Panc1 (cell line): ENCODE measurements around the gene PIAS4. TPM values are rescaled to one million over a fixed set of nuclear protein-coding genes. Genes with fewer than 3 reads are reported as not detected.

Experiments
- ATAC-seq: fragments of 200-7000 bp; cut with Tn5 transposase; 2 replicates; pipeline ENCODE4 v1.9.1; 2020; ENCODE audit warnings: mild to moderate bottlenecking, moderate library complexity
- BruUV-seq: library from RNA; stranded (reverse); fragments of 400-500 nt; replicated peaks from 2 replicates; lab custom pipeline; 2021; lab: Mats Ljungman, UMichigan
- CTCF ChIA-PET: fragments of 300-600 bp; sonication (Branson Sonifier 250); formaldehyde crosslinking; loops from one replicate; lab custom pipeline; 2022; ENCODE audit warnings: antibody characterized with exemption; lab: Charles Lee
- POLR2A ChIA-PET: fragments of 300-600 bp; sonication (Branson Sonifier 250); formaldehyde crosslinking; loops from one replicate; lab custom pipeline; 2022; ENCODE audit warnings: antibody characterized with exemption; lab: Charles Lee
- DNase-seq: peaks from one replicate; pipeline ENCODE4 v3.0.0-alpha.2; 2010; ENCODE audit warnings: low read depth, low spot score
- H3K27ac ChIP-seq: 2 replicates; pipeline ENCODE4 v1.5.1; 2011; ENCODE audit warnings: mild to moderate bottlenecking, low read length, inconsistent platforms
- H3K27me3 ChIP-seq: fragments of 200-500 bp; sonication (Bioruptor generic); 2 replicates; pipeline ENCODE4 v1.6.0; 2014; ENCODE audit warnings: low read length, inconsistent platforms; ENCODE audit not compliant: control insufficient read depth, insufficient read depth
- H3K36me3 ChIP-seq: fragments of 200-500 bp; sonication (Bioruptor generic); 2 replicates; pipeline ENCODE4 v1.5.1; 2014; ENCODE audit warnings: inconsistent platforms, mild to moderate bottlenecking, low read length, moderate library complexity; ENCODE audit not compliant: control insufficient read depth, insufficient read depth
- H3K4me1 ChIP-seq: 2 replicates; pipeline ENCODE4 v1.5.1; 2011; ENCODE audit warnings: inconsistent platforms, mild to moderate bottlenecking, low read length, moderate library complexity; ENCODE audit not compliant: control insufficient read depth, insufficient read depth
- H3K4me3 ChIP-seq, 2 experiments: 2 replicates each; pipeline ENCODE4 v1.5.1; 2011 to 2012; ENCODE audit warnings: low read depth in 2 of 2, low read length in 2 of 2, mild to moderate bottlenecking in 2 of 2, inconsistent platforms in 1 of 2, moderate library complexity in 1 of 2
- H3K9me3 ChIP-seq: fragments of 200-500 bp; sonication (Bioruptor generic); 2 replicates; pipeline ENCODE4 v1.5.1; 2014; ENCODE audit warnings: low read depth, mild to moderate bottlenecking, inconsistent platforms, low read length, moderate library complexity; ENCODE audit not compliant: control insufficient read depth, insufficient read depth
- POLR2AphosphoS5 ChIP-seq: IDR thresholded peaks from 2 replicates; pipeline ENCODE4 v1.6.1; 2012; ENCODE audit warnings: mild to moderate bottlenecking, low read depth, low read length, moderate library complexity
- SIN3A ChIP-seq: IDR thresholded peaks from 2 replicates; pipeline ENCODE4 v1.6.1; 2012; ENCODE audit warnings: low read depth, mild to moderate bottlenecking, low read length, moderate library complexity, borderline replicate concordance; ENCODE audit not compliant: insufficient read depth
- TCF7L2 ChIP-seq: IDR thresholded peaks from 2 replicates; pipeline ENCODE4 v1.6.1; 2011; ENCODE audit warnings: mild to moderate bottlenecking, low read depth, low read length, inconsistent platforms
- in situ Hi-C: cut with HindIII; loops from 2 replicates; pipeline ENCODE4 v1.10.0; 2016; ENCODE audit warnings: low sequenced_read_pairs, low pct_unique_long_range_greater_than_20kb
- intact Hi-C: fragments of 100-400 bp; cut with micrococcal nuclease; formaldehyde crosslinking; loops from one replicate; pipeline ENCODE4 v1.10.0; 2022; ENCODE audit not compliant: unreplicated experiment
- total RNA-seq: library from RNA; stranded (reverse); gene quantifications from one replicate; pipeline ENCODE4 v1.2.1, GENCODE V29; 2021; ENCODE audit not compliant: unreplicated experiment
- TF ChIP-seq, protein P1 (sequence below), 2 experiments: IDR thresholded peaks; 2 replicates each; pipeline ENCODE4 v1.6.1; 2011 to 2012; ENCODE audit warnings: low read depth in 2 of 2, control low read depth in 1 of 2, low read length in 1 of 2, mild to moderate bottlenecking in 1 of 2, moderate library complexity in 1 of 2; ENCODE audit not compliant: insufficient read depth in 1 of 2
- TF ChIP-seq, protein P2 (sequence below): fragments of 450-650 bp; IDR thresholded peaks from 2 replicates; pipeline ENCODE4 v1.5.1; 2017; ENCODE audit warnings: mild to moderate bottlenecking

The PIAS4 gene
- total RNA-seq, 1 experiment from 2014 or later = 36.7 TPM

DNA sequence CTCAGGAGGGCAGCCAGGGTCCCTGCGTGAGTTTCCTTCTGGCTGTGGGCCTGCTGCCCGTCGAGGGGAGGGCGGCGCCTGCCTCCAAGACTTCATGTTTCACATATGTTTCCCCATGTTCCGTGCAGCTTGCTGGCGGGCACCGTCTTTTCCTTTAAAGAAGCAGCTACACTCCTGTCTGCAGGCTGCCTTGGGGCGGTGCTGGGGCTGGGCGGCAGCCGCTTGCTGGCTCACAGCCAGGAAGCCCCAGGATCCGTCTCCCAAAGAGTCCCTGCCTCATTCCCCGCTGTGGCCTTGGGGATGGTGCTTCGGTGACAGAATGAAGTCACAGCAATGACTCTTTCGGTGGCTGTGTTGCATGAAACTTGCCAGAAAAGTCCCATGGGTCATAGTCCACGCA, 24.9 kb downstream of the PIAS4 start:
- intact Hi-C loops = no loop called here
- Histone ChIP-seq H3K27me3 (no peaks in the 10 kb centered on the region), H3K36me3 (no peaks in the 10 kb centered on the region), H3K9me3 (no peaks in the 10 kb centered on the region), H3K27ac (no peak overlapping the region), H3K4me1 (no peaks in the 10 kb centered on the region), H3K4me3 (no peak overlapping the region)
- BruUV-seq = no TSS peak
- ATAC-seq (no peak), DNase-seq (no peak)
- POLR2A ChIA-PET = no interaction called here
- in situ Hi-C loops = no loop called here
- CTCF ChIA-PET = no interaction called here
- TF ChIP-seq, protein P1, sequence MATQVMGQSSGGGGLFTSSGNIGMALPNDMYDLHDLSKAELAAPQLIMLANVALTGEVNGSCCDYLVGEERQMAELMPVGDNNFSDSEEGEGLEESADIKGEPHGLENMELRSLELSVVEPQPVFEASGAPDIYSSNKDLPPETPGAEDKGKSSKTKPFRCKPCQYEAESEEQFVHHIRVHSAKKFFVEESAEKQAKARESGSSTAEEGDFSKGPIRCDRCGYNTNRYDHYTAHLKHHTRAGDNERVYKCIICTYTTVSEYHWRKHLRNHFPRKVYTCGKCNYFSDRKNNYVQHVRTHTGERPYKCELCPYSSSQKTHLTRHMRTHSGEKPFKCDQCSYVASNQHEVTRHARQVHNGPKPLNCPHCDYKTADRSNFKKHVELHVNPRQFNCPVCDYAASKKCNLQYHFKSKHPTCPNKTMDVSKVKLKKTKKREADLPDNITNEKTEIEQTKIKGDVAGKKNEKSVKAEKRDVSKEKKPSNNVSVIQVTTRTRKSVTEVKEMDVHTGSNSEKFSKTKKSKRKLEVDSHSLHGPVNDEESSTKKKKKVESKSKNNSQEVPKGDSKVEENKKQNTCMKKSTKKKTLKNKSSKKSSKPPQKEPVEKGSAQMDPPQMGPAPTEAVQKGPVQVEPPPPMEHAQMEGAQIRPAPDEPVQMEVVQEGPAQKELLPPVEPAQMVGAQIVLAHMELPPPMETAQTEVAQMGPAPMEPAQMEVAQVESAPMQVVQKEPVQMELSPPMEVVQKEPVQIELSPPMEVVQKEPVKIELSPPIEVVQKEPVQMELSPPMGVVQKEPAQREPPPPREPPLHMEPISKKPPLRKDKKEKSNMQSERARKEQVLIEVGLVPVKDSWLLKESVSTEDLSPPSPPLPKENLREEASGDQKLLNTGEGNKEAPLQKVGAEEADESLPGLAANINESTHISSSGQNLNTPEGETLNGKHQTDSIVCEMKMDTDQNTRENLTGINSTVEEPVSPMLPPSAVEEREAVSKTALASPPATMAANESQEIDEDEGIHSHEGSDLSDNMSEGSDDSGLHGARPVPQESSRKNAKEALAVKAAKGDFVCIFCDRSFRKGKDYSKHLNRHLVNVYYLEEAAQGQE (IDR thresholded peaks at IDR 0.05; ENCODE audit: insufficient read depth in 1 of 2, low read depth in 2 of 2, low read length in 1 of 2) = no peak

DNA sequence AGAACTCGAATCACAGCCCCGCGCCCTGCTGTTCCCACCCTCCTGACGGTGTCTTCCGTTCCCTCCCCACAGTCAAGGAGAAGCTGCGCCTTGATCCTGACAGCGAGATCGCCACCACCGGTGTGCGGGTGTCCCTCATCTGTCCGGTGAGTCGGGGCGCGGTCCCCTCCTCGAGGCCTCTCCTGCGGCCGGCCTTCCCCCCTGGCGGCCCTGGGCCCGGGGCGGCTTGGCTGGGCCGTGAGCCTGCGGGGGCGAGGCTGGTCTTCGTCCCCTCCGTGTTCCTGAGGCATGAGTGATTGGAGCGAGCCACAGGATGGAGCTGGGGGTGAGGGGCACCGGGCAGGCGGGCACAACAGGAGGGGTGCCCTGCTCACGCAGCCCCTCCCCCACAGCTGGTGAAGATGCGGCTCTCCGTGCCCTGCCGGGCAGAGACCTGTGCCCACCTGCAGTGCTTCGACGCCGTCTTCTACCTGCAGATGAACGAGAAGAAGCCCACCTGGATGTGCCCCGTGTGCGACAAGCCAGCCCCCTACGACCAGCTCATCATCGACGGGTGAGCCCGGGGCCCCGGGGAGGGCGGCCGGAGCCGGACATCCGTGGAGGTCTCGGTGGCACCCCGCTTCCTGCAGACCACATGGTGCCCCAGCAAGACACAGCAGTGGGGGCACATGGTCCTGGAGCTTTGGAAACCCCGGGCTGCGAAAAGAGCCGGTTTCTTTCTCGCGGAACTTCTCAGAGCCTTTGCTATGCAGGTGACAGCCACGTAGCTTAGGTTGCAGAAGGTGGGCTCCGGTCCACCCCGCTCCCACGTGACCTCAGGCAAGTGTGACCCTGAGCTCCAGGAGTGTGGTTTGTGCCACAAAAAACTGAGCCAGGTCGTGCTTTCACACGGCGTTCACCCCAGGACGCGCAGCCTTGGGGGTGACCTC, 25.8 kb downstream of the PIAS4 start:
- Histone ChIP-seq H3K36me3 (no peaks in the 10 kb centered on the region), H3K27ac (no peak overlapping the region), H3K27me3 (no peaks in the 10 kb centered on the region), H3K4me3 (no peak overlapping the region), H3K4me1 (no peaks in the 10 kb centered on the region), H3K9me3 (no peaks in the 10 kb centered on the region)
- in situ Hi-C loops = no loop called here
- no peak for DNase-seq
- ChIA-PET CTCF (no interaction called here), POLR2A (no interaction called here)
- no peak for TF ChIP-seq SIN3A
- no peak for TF ChIP-seq POLR2AphosphoS5
- TF ChIP-seq TCF7L2 = no peak
- TF ChIP-seq, protein P1 (IDR thresholded peaks at IDR 0.05; ENCODE audit: insufficient read depth in 1 of 2, low read depth in 2 of 2, low read length in 1 of 2) = no peak
- TF ChIP-seq, protein P2, sequence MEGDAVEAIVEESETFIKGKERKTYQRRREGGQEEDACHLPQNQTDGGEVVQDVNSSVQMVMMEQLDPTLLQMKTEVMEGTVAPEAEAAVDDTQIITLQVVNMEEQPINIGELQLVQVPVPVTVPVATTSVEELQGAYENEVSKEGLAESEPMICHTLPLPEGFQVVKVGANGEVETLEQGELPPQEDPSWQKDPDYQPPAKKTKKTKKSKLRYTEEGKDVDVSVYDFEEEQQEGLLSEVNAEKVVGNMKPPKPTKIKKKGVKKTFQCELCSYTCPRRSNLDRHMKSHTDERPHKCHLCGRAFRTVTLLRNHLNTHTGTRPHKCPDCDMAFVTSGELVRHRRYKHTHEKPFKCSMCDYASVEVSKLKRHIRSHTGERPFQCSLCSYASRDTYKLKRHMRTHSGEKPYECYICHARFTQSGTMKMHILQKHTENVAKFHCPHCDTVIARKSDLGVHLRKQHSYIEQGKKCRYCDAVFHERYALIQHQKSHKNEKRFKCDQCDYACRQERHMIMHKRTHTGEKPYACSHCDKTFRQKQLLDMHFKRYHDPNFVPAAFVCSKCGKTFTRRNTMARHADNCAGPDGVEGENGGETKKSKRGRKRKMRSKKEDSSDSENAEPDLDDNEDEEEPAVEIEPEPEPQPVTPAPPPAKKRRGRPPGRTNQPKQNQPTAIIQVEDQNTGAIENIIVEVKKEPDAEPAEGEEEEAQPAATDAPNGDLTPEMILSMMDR = no peak
- no peak for ATAC-seq
- BruUV-seq = no TSS peak
- intact Hi-C loops = no loop called here
